Thoracic aorta (tissue), 2 donors: Measurements from ENCODE around the gene TSPAN5. TPM values are rescaled to one million over a fixed set of nuclear protein-coding genes. Genes with fewer than 3 reads are reported as not detected.

ENCODE experiments used
- ATAC-seq: fragments of 150-250 bp; one replicate; pipeline ENCODE4 v1.8.0; 2017; ENCODE audit warnings: low read depth; ENCODE audit not compliant: insufficient number of reproducible peaks, low FRiP score
- DNase-seq: peaks from one replicate; pipeline ENCODE4 v3.0.0-alpha.2; 2020; ENCODE audit warnings: low spot score
- H3K27ac ChIP-seq, 2 donors: fragments of 200-600 bp; sonication (generic); 1 replicate in 1 of 2; 2 replicates in 1 of 2; pipeline ENCODE4 v1.5.1; 2016; ENCODE audit warnings: mild to moderate bottlenecking in 2 of 2, moderate library complexity in 2 of 2
- H3K27me3 ChIP-seq: fragments of 200-600 bp; sonication (generic); replicated peaks from 2 replicates; pipeline ENCODE4 v1.6.0; 2016; ENCODE audit warnings: mild to moderate bottlenecking; ENCODE audit not compliant: insufficient read depth
- H3K36me3 ChIP-seq: fragments of 200-600 bp; sonication (generic); one replicate; pipeline ENCODE4 v1.5.1; 2016
- H3K4me1 ChIP-seq, 2 donors: fragments of 200-600 bp; sonication (generic); 1 replicate in 1 of 2; 2 replicates in 1 of 2; pipeline versions ENCODE4 v1.5.1 to v1.6.0; 2016; ENCODE audit warnings: low read depth in 2 of 2, mild to moderate bottlenecking in 1 of 2; ENCODE audit not compliant: control insufficient read depth in 1 of 2
- H3K4me3 ChIP-seq: fragments of 200-600 bp; sonication (generic); 2 replicates; pipeline ENCODE4 v1.5.1; 2016; ENCODE audit warnings: mild to moderate bottlenecking
- H3K9me3 ChIP-seq: fragments of 200-600 bp; sonication (generic); 2 replicates; pipeline ENCODE4 v1.5.1; 2016
- CTCF ChIP-seq: fragments of 200-600 bp; sonication (generic); IDR thresholded peaks from one replicate; pipeline ENCODE4 v1.5.1; 2019; ENCODE audit warnings: antibody characterized with exemption
- total RNA-seq, 2 donors: library from RNA; depleted of rRNA; stranded (reverse); fragments of >200 nt; gene quantifications; one replicate each; pipeline versions ENCODE4 v1.1.0 to v1.2.3, GENCODE V29; 2016

TSPAN5 gene
- total RNA-seq, 2 donors from 2014 or later, result 7.7 to 11.4 TPM

- Histone ChIP-seq H3K9me3 (no peaks in the 10 kb centered on the region), H3K4me3 (no peak overlapping the region), H3K36me3 (no peaks in the 10 kb centered on the region), H3K27me3 (no peaks in the 10 kb centered on the region), H3K4me1 (peaks cover 0 to 5% of the 10 kb centered on the region in 2 donors), H3K27ac (no peak overlapping the region)
- ATAC-seq (no peak), DNase-seq (no peak)
- no peak for TF ChIP-seq CTCF
Measured at GRCh38 chr4:98557194-98557892, 101.1 kb downstream of the TSPAN5 start.

GRCh38 chr4:98556451-98556850, 102.0 kb downstream of the TSPAN5 start:
- no peak for TF ChIP-seq CTCF
- Histone ChIP-seq H3K9me3 (no peaks in the 10 kb centered on the region), H3K4me3 (no peak overlapping the region)

GRCh38 chr4:98555798-98556445, 102.5 kb downstream of the TSPAN5 start:
- no peak overlapping the region for H3K27ac ChIP-seq
- no peak overlapping the region for H3K4me3 ChIP-seq
- no peak for TF ChIP-seq CTCF
- no peaks in the 10 kb centered on the region for H3K9me3 ChIP-seq
- H3K27me3 ChIP-seq, result no peaks in the 10 kb centered on the region
- DNase-seq (no peak), ATAC-seq (no peak)
- H3K4me1 ChIP-seq, result peaks cover 0 to 5% of the 10 kb centered on the region in 2 donors
- H3K36me3 ChIP-seq, result no peaks in the 10 kb centered on the region

More at GRCh38 chr4:98556451-98556850, 102.0 kb downstream of the TSPAN5 start:
- no peak overlapping the region for H3K27ac ChIP-seq
- H3K36me3 ChIP-seq, result no peaks in the 10 kb centered on the region
- DNase-seq (no peak), ATAC-seq (no peak)
- peaks cover 0 to 5% of the 10 kb centered on the region in 2 donors for H3K4me1 ChIP-seq
- H3K27me3 ChIP-seq, result no peaks in the 10 kb centered on the region

- Histone ChIP-seq H3K27me3 (no peaks in the 10 kb centered on the region), H3K27ac (peak overlapping the region; percentile 34 to 68), H3K9me3 (no peaks in the 10 kb centered on the region), H3K4me1 (peaks cover 5 to 6% of the 10 kb centered on the region in 2 donors), H3K4me3 (peak overlapping the region; percentile 81), H3K36me3 (no peaks in the 10 kb centered on the region)
- ATAC-seq, result no peak
- no peak for DNase-seq
- TF ChIP-seq CTCF, result no peak
Measured at GRCh38 chr4:98546910-98547594, 111.4 kb downstream of the TSPAN5 start.

- no peak for DNase-seq
- peaks cover 5 to 6% of the 10 kb centered on the region in 2 donors for H3K4me1 ChIP-seq
- no peak overlapping the region for H3K4me3 ChIP-seq
- no peak for TF ChIP-seq CTCF
- H3K36me3 ChIP-seq, result no peaks in the 10 kb centered on the region
- no peak for ATAC-seq
- H3K27ac ChIP-seq, result no peak overlapping the region
- H3K9me3 ChIP-seq, result no peaks in the 10 kb centered on the region
- H3K27me3 ChIP-seq, result no peaks in the 10 kb centered on the region
Measured at GRCh38 chr4:98544818-98545414, 113.5 kb downstream of the TSPAN5 start.
